Gastroesophageal sphincter (tissue), 4 donors: ENCODE results near the gene FXR2. TPM values are rescaled to one million over a fixed set of nuclear protein-coding genes. Genes with fewer than 3 reads are reported as not detected.
"Not testable (repeated sequence)": the region's sequence is repeated elsewhere in the genome, so short reads cannot be mapped to it uniquely, and the experiment has no call there.

ENCODE experiments used
- ATAC-seq: fragments of 150-250 bp; one replicate; pipeline ENCODE4 v1.9.1; 2016; ENCODE audit warnings: mild to moderate bottlenecking, moderate library complexity
- H3K27ac ChIP-seq, 4 donors: fragments of 200-600 bp; sonication (generic) in 3 of 4; 1 replicate in 3 of 4; 2 replicates in 1 of 4; pipeline ENCODE4 v1.5.1; 2016 to 2019
- H3K27me3 ChIP-seq: fragments of 200-600 bp; sonication (generic); one replicate; pipeline ENCODE4 v1.5.1; 2019
- H3K36me3 ChIP-seq, 2 donors: fragments of 200-600 bp; sonication (generic); one replicate each; pipeline ENCODE4 v1.5.1; 2019; ENCODE audit warnings: control low read depth in 1 of 2
- H3K4me1 ChIP-seq, 3 donors: fragments of 200-600 bp; sonication (generic); 1 replicate in 2 of 3; 2 replicates in 1 of 3; pipeline ENCODE4 v1.5.1; 2016 to 2019; ENCODE audit warnings: control low read depth in 2 of 3
- H3K4me3 ChIP-seq, 2 donors: fragments of 200-600 bp; sonication (generic); one replicate each; pipeline ENCODE4 v1.5.1; 2019; ENCODE audit warnings: mild to moderate bottlenecking in 1 of 2, moderate library complexity in 1 of 2
- H3K9me3 ChIP-seq, 3 donors: fragments of 200-600 bp; sonication (generic); one replicate each; pipeline ENCODE4 v1.5.1; 2017 to 2019; ENCODE audit warnings: control low read depth in 2 of 3
- CTCF ChIP-seq, 4 experiments: fragments of 200-600 bp in 2 of 4; fragments of 450-650 bp in 2 of 4; sonication (generic) in 1 of 4; IDR thresholded peaks; one replicate each; pipeline ENCODE4 v1.5.1; 2017 to 2019; ENCODE audit warnings: antibody characterized with exemption in 4 of 4, mild to moderate bottlenecking in 2 of 4, moderate library complexity in 2 of 4
- EP300 ChIP-seq: sonication (generic); formaldehyde crosslinking; IDR thresholded peaks from one replicate; pipeline ENCODE4 v1.6.1; 2017; ENCODE audit warnings: antibody characterized with exemption, mild to moderate bottlenecking
- POLR2A ChIP-seq, 2 donors: fragments of 450-650 bp; IDR thresholded peaks; one replicate each; pipeline ENCODE4 v1.6.1; 2017; ENCODE audit warnings: antibody characterized with exemption in 2 of 2, mild to moderate bottlenecking in 2 of 2, moderate library complexity in 1 of 2
- POLR2AphosphoS5 ChIP-seq: sonication (generic); formaldehyde crosslinking; IDR thresholded peaks from one replicate; pipeline ENCODE4 v1.6.1; 2017; ENCODE audit warnings: antibody characterized with exemption
- WGBS, 2 donors: methylation state at CpG; one replicate each; pipeline ENCODE4 v1.1.5; 2018; ENCODE audit warnings: low coverage in 1 of 2; 5-methylcytosine and 5-hydroxymethylcytosine counted together
- total RNA-seq, 4 donors: library from RNA; depleted of rRNA; stranded (reverse); fragments of >200 nt; gene quantifications; one replicate each; pipeline ENCODE4 v1.1.0, GENCODE V29; 2016

FXR2 gene
- total RNA-seq, 4 donors from 2014 or later, result 39.3 to 54.6 (median 47.4) TPM

- H3K27ac ChIP-seq, result no peak overlapping the region
- no peak for ATAC-seq
- WGBS, 2 donors, result 63 to 68% methylated on average over 2 to 3 of the region's 3 CpGs
- no peaks in the 10 kb centered on the region for H3K9me3 ChIP-seq
- H3K4me1 ChIP-seq, result peaks cover 0 to 60% (median 17%) of the 10 kb centered on the region in 3 donors
- H3K36me3 ChIP-seq, result peaks cover 0 to 9% of the 10 kb centered on the region in 2 donors
- TF ChIP-seq EP300, result no peak
- TF ChIP-seq CTCF (IDR thresholded peaks at IDR 0.05), result no peak
- no peak for TF ChIP-seq POLR2A (IDR thresholded peaks at IDR 0.05)
- TF ChIP-seq POLR2AphosphoS5, result no peak
- H3K4me3 ChIP-seq, result no peak overlapping the region
- H3K27me3 ChIP-seq, result no peaks in the 10 kb centered on the region
These were observed 2.9 kb downstream of the FXR2 start for GRCh38 chr17:7611635-7612293.

GRCh38 chr17:7610641-7611040, 4.1 kb downstream of the FXR2 start:
- Histone ChIP-seq H3K36me3 (peaks cover 0 to 12% of the 10 kb centered on the region in 2 donors), H3K27me3 (no peaks in the 10 kb centered on the region), H3K4me3 (no peak overlapping the region), H3K27ac (no peak overlapping the region), H3K9me3 (no peaks in the 10 kb centered on the region), H3K4me1 (peaks cover 0 to 63% (median 17%) of the 10 kb centered on the region in 3 donors)
- no peak for ATAC-seq
- 100% methylated on average over 2 of the region's 2 CpGs; no CpG with 5 or more reads in 1 of the 2 donors for WGBS, 2 donors
- no peak for TF ChIP-seq POLR2A (IDR thresholded peaks at IDR 0.05)

- Histone ChIP-seq H3K4me1 (peaks cover 0 to 31% (median 0%) of the 10 kb centered on the region in 3 donors), H3K36me3 (peaks cover 0 to 56% of the 10 kb centered on the region in 2 donors), H3K9me3 (no peaks in the 10 kb centered on the region), H3K4me3 (no peak overlapping the region), H3K27ac (no peak overlapping the region), H3K27me3 (no peaks in the 10 kb centered on the region)
- no peak for ATAC-seq
- 69 to 92% methylated on average over 2 to 4 of the region's 4 CpGs for WGBS, 2 donors
- TF ChIP-seq EP300 (no peak), POLR2AphosphoS5 (no peak), CTCF (IDR thresholded peaks at IDR 0.05) (no peak), POLR2A (IDR thresholded peaks at IDR 0.05) (no peak)
These were observed 8.4 kb downstream of the FXR2 start for GRCh38 chr17:7606280-7606679.

- not testable (repeated sequence) for H3K9me3 ChIP-seq, H3K27ac ChIP-seq, ATAC-seq, H3K4me1 ChIP-seq, H3K4me3 ChIP-seq, H3K27me3 ChIP-seq
- H3K36me3 ChIP-seq, result peaks cover 3 to 98% of the 10 kb centered on the region in 2 donors
- WGBS, 2 donors, result 100% methylated on average over 1 of the region's 5 CpGs; no CpG with 5 or more reads in 1 of the 2 donors
These were observed 17.1 kb downstream of the FXR2 start for GRCh38 chr17:7597561-7597960.

- no peak for TF ChIP-seq POLR2A (IDR thresholded peaks at IDR 0.05)
- no peak for TF ChIP-seq POLR2AphosphoS5
- TF ChIP-seq CTCF (IDR thresholded peaks at IDR 0.05), result no peak
- TF ChIP-seq EP300, result no peak
- peaks cover 0 to 19% (median 7%) of the 10 kb centered on the region in 3 donors for H3K4me1 ChIP-seq
- no peaks in the 10 kb centered on the region for H3K27me3 ChIP-seq
- 40 to 80% methylated on average over 1 of the region's 12 CpGs for WGBS, 2 donors
- ATAC-seq, result no peak
- H3K27ac ChIP-seq, result no peak overlapping the region
- H3K36me3 ChIP-seq, result peaks cover 3 to 77% of the 10 kb centered on the region in 2 donors
- H3K4me3 ChIP-seq, result no peak overlapping the region
- H3K9me3 ChIP-seq, result no peaks in the 10 kb centered on the region
These were observed 21.4 kb downstream of the FXR2 start for GRCh38 chr17:7593296-7593695.

- Histone ChIP-seq H3K27ac (no peak overlapping the region), H3K27me3 (no peaks in the 10 kb centered on the region), H3K4me1 (peaks cover 0 to 26% (median 10%) of the 10 kb centered on the region in 3 donors), H3K36me3 (peaks cover 3 to 75% of the 10 kb centered on the region in 2 donors), H3K4me3 (no peak overlapping the region), H3K9me3 (no peaks in the 10 kb centered on the region)
- ATAC-seq, result no peak
- no peak for TF ChIP-seq EP300
- no peak for TF ChIP-seq POLR2AphosphoS5
- no peak for TF ChIP-seq POLR2A (IDR thresholded peaks at IDR 0.05)
- no peak for TF ChIP-seq CTCF (IDR thresholded peaks at IDR 0.05)
- WGBS, 2 donors, result 73 to 89% methylated on average over 2 to 11 of the region's 23 CpGs
These were observed 22.2 kb downstream of the FXR2 start for GRCh38 chr17:7592422-7593021.
